Neuronal stem cell (in vitro differentiated cells): ENCODE measurements around the gene HOMER1.

ENCODE experiments used
- DNase-seq: peaks from one replicate; pipeline ENCODE4 v3.0.0-alpha.2; 2013; ENCODE audit warnings: low spot score
- H2AFZ ChIP-seq: one replicate; pipeline ENCODE4 v1.6.1; 2013; ENCODE audit warnings: mild to moderate bottlenecking, low read length, inconsistent platforms
- H2AK5ac ChIP-seq: 2 replicates; pipeline ENCODE4 v1.6.1; 2013; ENCODE audit warnings: low read depth, mild to moderate bottlenecking, inconsistent platforms, low read length, moderate library complexity, mixed read lengths
- H2BK120ac ChIP-seq: 2 replicates; pipeline ENCODE4 v1.6.1; 2013; ENCODE audit warnings: low read depth, mild to moderate bottlenecking, inconsistent platforms, low read length, moderate library complexity, mixed read lengths
- H2BK12ac ChIP-seq: one replicate; pipeline ENCODE4 v1.6.1; 2013; ENCODE audit warnings: low read length, inconsistent platforms
- H2BK15ac ChIP-seq: 2 replicates; pipeline ENCODE4 v1.6.1; 2013; ENCODE audit warnings: mild to moderate bottlenecking, low read length, inconsistent platforms, mixed read lengths
- H2BK5ac ChIP-seq: one replicate; pipeline ENCODE4 v1.6.1; 2013; ENCODE audit warnings: inconsistent platforms, mild to moderate bottlenecking, low read length, moderate library complexity
- H3K14ac ChIP-seq: one replicate; pipeline ENCODE4 v1.6.1; 2013; ENCODE audit warnings: low read length, inconsistent platforms
- H3K18ac ChIP-seq: 2 replicates; pipeline ENCODE4 v1.6.1; 2013; ENCODE audit warnings: low read length, inconsistent platforms
- H3K23ac ChIP-seq: 2 replicates; pipeline ENCODE4 v1.6.1; 2013; ENCODE audit warnings: low read depth, mild to moderate bottlenecking, mixed read lengths, low read length, inconsistent platforms; ENCODE audit not compliant: poor library complexity
- H3K27ac ChIP-seq: replicated peaks from 3 replicates; pipeline ENCODE4 v1.5.1; 2013; ENCODE audit warnings: low read length, inconsistent platforms
- H3K27me3 ChIP-seq, 3 experiments: 2 replicates each; pipeline ENCODE4 v1.6.1; 2013; ENCODE audit warnings: low read length in 3 of 3, mild to moderate bottlenecking in 2 of 3, inconsistent platforms in 1 of 3, low read depth in 1 of 3, mixed read lengths in 1 of 3, moderate library complexity in 1 of 3; ENCODE audit not compliant: control insufficient read depth in 3 of 3, insufficient read depth in 3 of 3
- H3K36me3 ChIP-seq, 2 donors: replicated peaks in 1 of 2; 2 replicates each; pipeline ENCODE4 v1.6.1; 2013; ENCODE audit warnings: low read length in 2 of 2; ENCODE audit not compliant: control insufficient read depth in 2 of 2, insufficient read depth in 2 of 2
- H3K4ac ChIP-seq: 2 replicates; pipeline ENCODE4 v1.6.1; 2013; ENCODE audit warnings: inconsistent platforms, mild to moderate bottlenecking, low read length, moderate library complexity
- H3K4me1 ChIP-seq, 2 donors: 1 replicate in 1 of 2; 2 replicates in 1 of 2; pipeline ENCODE4 v1.6.1; 2013; ENCODE audit warnings: low read length in 2 of 2, low read depth in 1 of 2; ENCODE audit not compliant: control insufficient read depth in 2 of 2, insufficient read depth in 1 of 2
- H3K4me2 ChIP-seq: one replicate; pipeline ENCODE4 v1.6.1; 2013; ENCODE audit warnings: mild to moderate bottlenecking, low read length, inconsistent platforms; ENCODE audit not compliant: insufficient read depth, poor library complexity, severe bottlenecking
- H3K4me3 ChIP-seq, 2 donors: 2 replicates each; pipeline ENCODE4 v1.5.1; 2013; ENCODE audit warnings: low read length in 2 of 2, mild to moderate bottlenecking in 2 of 2, inconsistent platforms in 1 of 2, moderate library complexity in 1 of 2
- H3K79me1 ChIP-seq: one replicate; pipeline ENCODE4 v1.6.1; 2013; ENCODE audit warnings: low read depth, mild to moderate bottlenecking, inconsistent platforms, low read length, moderate library complexity
- H3K9ac ChIP-seq: one replicate; pipeline ENCODE4 v1.6.1; 2013; ENCODE audit warnings: mild to moderate bottlenecking, low read depth, low read length, inconsistent platforms; ENCODE audit not compliant: poor library complexity
- H3K9me3 ChIP-seq, 2 donors: replicated peaks in 1 of 2; 2 replicates each; pipeline versions ENCODE3 to v1.6.1; 2013; ENCODE audit warnings: low read length in 2 of 2, mild to moderate bottlenecking in 2 of 2, inconsistent platforms in 1 of 2, low read depth in 1 of 2, mixed read lengths in 1 of 2, moderate library complexity in 1 of 2; ENCODE audit not compliant: control insufficient read depth in 2 of 2, insufficient read depth in 1 of 2
- H4K8ac ChIP-seq: one replicate; pipeline ENCODE4 v1.6.1; 2013; ENCODE audit warnings: low read depth, mild to moderate bottlenecking, inconsistent platforms, low read length, moderate library complexity
- H4K91ac ChIP-seq: one replicate; pipeline ENCODE4 v1.6.1; 2013; ENCODE audit warnings: low read length, low read depth, mild to moderate bottlenecking, inconsistent platforms; ENCODE audit not compliant: poor library complexity
- WGBS, 2 donors: extraction: QIAGEN DNeasy Blood & Tissue Kit; methylation state at CpG; one replicate each; pipeline ENCODE4 v1.1.7; 2013; ENCODE audit warnings: missing lambda C conversion rate in 2 of 2, mixed read lengths in 1 of 2; ENCODE audit not compliant: insufficient read length in 2 of 2, insufficient replicate concordance in 1 of 2; ENCODE audit errors: extremely low coverage in 2 of 2; 5-methylcytosine and 5-hydroxymethylcytosine counted together

The HOMER1 gene

DNA sequence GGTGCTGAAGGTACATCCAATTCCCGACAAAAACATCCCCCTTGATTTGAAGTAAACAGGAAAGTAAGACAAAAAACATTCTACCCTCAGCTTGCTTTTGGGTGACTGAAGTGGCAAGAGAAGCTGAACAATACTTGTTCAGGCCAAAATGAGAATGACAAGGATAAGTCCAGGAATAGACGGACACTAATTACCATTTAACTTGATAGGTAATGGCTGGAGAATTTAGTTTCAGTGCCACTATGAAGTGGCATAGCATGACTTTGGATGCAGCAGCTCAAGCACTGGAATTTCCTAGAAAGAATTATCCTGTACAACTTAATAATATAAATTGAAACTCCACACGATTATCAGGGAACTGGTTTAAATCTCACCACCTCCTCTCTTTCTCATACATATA, 49.7 kb downstream of the HOMER1 start:
- no peak overlapping the region for H3K18ac ChIP-seq
- H3K4me3 ChIP-seq: no peak overlapping the region
- no peak overlapping the region for H2BK120ac ChIP-seq
- H2BK15ac ChIP-seq: no peak overlapping the region
- peaks cover 0 to 2% of the 10 kb centered on the region in 2 donors for H3K4me1 ChIP-seq
- H4K91ac ChIP-seq: no peak overlapping the region
- no peaks in the 10 kb centered on the region for H3K36me3 ChIP-seq
- no peak overlapping the region for H3K14ac ChIP-seq
- peaks cover 3% of the 10 kb centered on the region for H3K79me1 ChIP-seq
- no peaks in the 10 kb centered on the region for H3K9me3 ChIP-seq
- H3K27me3 ChIP-seq: no peaks in the 10 kb centered on the region
- no peak overlapping the region for H4K8ac ChIP-seq
- peak overlapping the region; percentile 37 for H2AFZ ChIP-seq
- H2BK5ac ChIP-seq: no peak overlapping the region
- no peak overlapping the region for H3K27ac ChIP-seq
- H3K4ac ChIP-seq: no peak overlapping the region
- no peak overlapping the region for H3K4me2 ChIP-seq
- H3K9ac ChIP-seq: no peak overlapping the region
- H2BK12ac ChIP-seq: no peak overlapping the region
- H2AK5ac ChIP-seq: no peak overlapping the region
- WGBS, 2 donors: no CpG with 5 or more reads among the region's 3 CpGs
- no peak overlapping the region for H3K23ac ChIP-seq
- DNase-seq: no peak

DNA sequence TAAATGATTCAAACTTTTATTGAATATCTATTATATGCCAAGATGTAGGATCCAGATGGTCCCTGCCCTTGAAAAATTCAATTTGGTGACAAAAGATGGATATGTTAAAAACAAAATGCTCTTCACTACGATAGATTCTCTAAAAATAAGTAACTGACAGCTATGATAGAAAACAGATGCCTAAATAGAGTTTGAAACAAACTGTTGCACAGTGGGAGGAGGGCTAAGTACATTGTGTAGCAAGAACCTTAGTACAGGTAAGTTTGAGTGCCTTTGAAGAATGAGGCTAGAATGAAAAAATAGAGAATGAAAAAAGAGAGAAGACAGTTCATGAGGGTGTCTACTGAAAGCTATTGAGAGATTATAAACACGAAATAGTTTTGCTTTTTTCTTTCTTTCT, 54.3 kb downstream of the HOMER1 start:
- H2BK15ac ChIP-seq: no peak overlapping the region
- peaks cover 0 to 7% of the 10 kb centered on the region in 2 donors for H3K36me3 ChIP-seq
- peaks cover 3% of the 10 kb centered on the region for H3K79me1 ChIP-seq
- DNase-seq: no peak
- H3K9me3 ChIP-seq: no peaks in the 10 kb centered on the region
- no peak overlapping the region for H2BK120ac ChIP-seq
- H3K18ac ChIP-seq: no peak overlapping the region
- no peak overlapping the region for H3K4me2 ChIP-seq
- peaks cover 0 to 2% of the 10 kb centered on the region in 2 donors for H3K4me1 ChIP-seq
- no peak overlapping the region for H3K23ac ChIP-seq
- H2BK12ac ChIP-seq: no peak overlapping the region
- no peak overlapping the region for H3K9ac ChIP-seq
- H3K27ac ChIP-seq: no peak overlapping the region
- no peak overlapping the region for H4K8ac ChIP-seq
- no peak overlapping the region for H2AK5ac ChIP-seq
- H2AFZ ChIP-seq: no peak overlapping the region
- no CpG with 5 or more reads among the region's 2 CpGs for WGBS, 2 donors
- H4K91ac ChIP-seq: no peak overlapping the region
- H3K27me3 ChIP-seq: no peaks in the 10 kb centered on the region
- no peak overlapping the region for H3K4ac ChIP-seq
- no peak overlapping the region for H3K4me3 ChIP-seq
- no peak overlapping the region for H2BK5ac ChIP-seq
- no peak overlapping the region for H3K14ac ChIP-seq

- no peak overlapping the region for H3K18ac ChIP-seq
- no peak overlapping the region for H2BK5ac ChIP-seq
- no peaks in the 10 kb centered on the region for H3K79me1 ChIP-seq
- H2BK12ac ChIP-seq: no peak overlapping the region
- H3K23ac ChIP-seq: no peak overlapping the region
- no peak overlapping the region for H4K91ac ChIP-seq
- H3K9me3 ChIP-seq: no peaks in the 10 kb centered on the region
- H3K14ac ChIP-seq: no peak overlapping the region
- H2AK5ac ChIP-seq: no peak overlapping the region
- H3K27me3 ChIP-seq: no peaks in the 10 kb centered on the region
- H3K27ac ChIP-seq: no peak overlapping the region
- H3K4me3 ChIP-seq: no peak overlapping the region
- H3K4me1 ChIP-seq: no peaks in the 10 kb centered on the region
- H3K36me3 ChIP-seq: peaks cover 0 to 15% of the 10 kb centered on the region in 2 donors
- no peak overlapping the region for H3K9ac ChIP-seq
- DNase-seq: no peak
- no peak overlapping the region for H3K4me2 ChIP-seq
- H4K8ac ChIP-seq: no peak overlapping the region
- H2AFZ ChIP-seq: no peak overlapping the region
- H3K4ac ChIP-seq: no peak overlapping the region
- no CpG with 5 or more reads among the region's 2 CpGs for WGBS, 2 donors
- no peak overlapping the region for H2BK120ac ChIP-seq
- no peak overlapping the region for H2BK15ac ChIP-seq
Measured at GRCh38 chr5:79456890-79457583, 56.9 kb downstream of the HOMER1 start.

DNA sequence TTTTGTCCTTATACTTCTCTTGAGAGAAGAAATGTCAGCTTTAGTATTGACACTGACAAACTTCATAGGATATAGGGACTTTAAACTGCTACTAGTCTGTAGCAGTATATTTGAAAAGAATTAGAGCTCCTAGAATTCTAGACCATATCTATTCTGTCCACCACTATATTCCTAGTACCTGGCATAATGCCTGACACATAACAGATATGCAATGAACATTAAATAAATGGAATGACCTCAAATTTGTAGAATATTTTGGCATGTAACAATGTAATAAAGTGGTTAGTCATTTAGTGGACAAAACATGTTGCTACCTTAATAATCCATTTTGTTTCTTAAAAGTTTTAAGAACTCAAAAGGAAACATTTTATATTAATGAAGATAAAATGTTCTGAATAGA, 57.5 kb downstream of the HOMER1 start:
- no peak overlapping the region for H4K8ac ChIP-seq
- H3K4ac ChIP-seq: no peak overlapping the region
- H2BK12ac ChIP-seq: no peak overlapping the region
- no peak overlapping the region for H2AK5ac ChIP-seq
- no peak overlapping the region for H3K18ac ChIP-seq
- H3K36me3 ChIP-seq: peaks cover 0 to 15% of the 10 kb centered on the region in 2 donors
- H3K27me3 ChIP-seq: no peaks in the 10 kb centered on the region
- no peak overlapping the region for H2BK15ac ChIP-seq
- no peak overlapping the region for H2AFZ ChIP-seq
- DNase-seq: no peak
- no peak overlapping the region for H3K27ac ChIP-seq
- H3K4me3 ChIP-seq: no peak overlapping the region
- no peak overlapping the region for H3K14ac ChIP-seq
- H3K4me2 ChIP-seq: no peak overlapping the region
- H2BK120ac ChIP-seq: no peak overlapping the region
- H3K9ac ChIP-seq: no peak overlapping the region
- H3K79me1 ChIP-seq: no peaks in the 10 kb centered on the region
- H3K4me1 ChIP-seq: no peaks in the 10 kb centered on the region
- H3K23ac ChIP-seq: no peak overlapping the region
- H4K91ac ChIP-seq: no peak overlapping the region
- no peak overlapping the region for H2BK5ac ChIP-seq
- H3K9me3 ChIP-seq: no peaks in the 10 kb centered on the region
